ENCODE data around the gene SYTL4.

DNA sequence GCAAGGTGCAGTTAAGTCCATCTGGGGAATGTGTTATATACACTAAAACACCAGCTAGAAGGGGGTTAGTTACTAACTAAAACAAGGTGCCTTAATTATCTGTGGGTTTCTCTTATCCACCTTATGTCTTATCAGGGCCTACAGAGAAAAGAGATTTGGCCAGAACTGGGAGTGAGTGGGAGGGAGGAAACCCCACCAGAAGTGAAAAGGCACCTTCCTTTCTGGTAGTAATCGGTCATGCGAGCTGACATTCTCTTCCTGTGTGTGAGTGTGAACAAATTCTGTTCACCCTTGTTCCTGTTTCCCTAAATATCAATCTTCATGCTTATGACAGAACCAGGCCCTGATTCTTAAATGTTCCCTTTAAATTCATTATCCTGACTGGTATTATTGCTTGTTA is 44.4 kb downstream of the SYTL4 start:
- TF ChIP-seq, protein P1, sequence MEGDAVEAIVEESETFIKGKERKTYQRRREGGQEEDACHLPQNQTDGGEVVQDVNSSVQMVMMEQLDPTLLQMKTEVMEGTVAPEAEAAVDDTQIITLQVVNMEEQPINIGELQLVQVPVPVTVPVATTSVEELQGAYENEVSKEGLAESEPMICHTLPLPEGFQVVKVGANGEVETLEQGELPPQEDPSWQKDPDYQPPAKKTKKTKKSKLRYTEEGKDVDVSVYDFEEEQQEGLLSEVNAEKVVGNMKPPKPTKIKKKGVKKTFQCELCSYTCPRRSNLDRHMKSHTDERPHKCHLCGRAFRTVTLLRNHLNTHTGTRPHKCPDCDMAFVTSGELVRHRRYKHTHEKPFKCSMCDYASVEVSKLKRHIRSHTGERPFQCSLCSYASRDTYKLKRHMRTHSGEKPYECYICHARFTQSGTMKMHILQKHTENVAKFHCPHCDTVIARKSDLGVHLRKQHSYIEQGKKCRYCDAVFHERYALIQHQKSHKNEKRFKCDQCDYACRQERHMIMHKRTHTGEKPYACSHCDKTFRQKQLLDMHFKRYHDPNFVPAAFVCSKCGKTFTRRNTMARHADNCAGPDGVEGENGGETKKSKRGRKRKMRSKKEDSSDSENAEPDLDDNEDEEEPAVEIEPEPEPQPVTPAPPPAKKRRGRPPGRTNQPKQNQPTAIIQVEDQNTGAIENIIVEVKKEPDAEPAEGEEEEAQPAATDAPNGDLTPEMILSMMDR (IDR thresholded peaks at IDR 0.05; ENCODE audit: low read depth, low read length, poor library complexity, severe bottlenecking), result no peak
- TF ChIP-seq EZH2phosphoT487 (IDR thresholded peaks at IDR 0.05; ENCODE audit: borderline replicate concordance, low read length), result no peak
